ENCODE measurements around the gene SBF2. TPM values are rescaled to one million over a fixed set of nuclear protein-coding genes. Genes with fewer than 3 reads are reported as not detected.
A peak's percentile ranks its signal among the peaks of the same experiment; 100 is the strongest.

SBF2 gene
- total RNA-seq: 10 to 100 TPM; 20.5 to 32.2 (median 23.3) TPM
- 10.8 TPM for polyA plus RNA-seq
- long read RNA-seq, donor 1, partial matches to known transcripts: 4 of 11 reads
- long read RNA-seq, donor 1, other reads (novel, unspliced or antisense): 7 of 11 reads
- long read RNA-seq, donor 2, partial matches to known transcripts: 1 of 4 reads
- long read RNA-seq, donor 2, other reads (novel, unspliced or antisense): 3 of 4 reads
- long read RNA-seq, donor 3, full-length matches to known transcripts: 3 of 25 reads
- long read RNA-seq, donor 3, partial matches to known transcripts: 13 of 25 reads
- long read RNA-seq, donor 3, other reads (novel, unspliced or antisense): 9 of 25 reads
- long read RNA-seq, donor 4, full-length matches to known transcripts: 1 of 8 reads
- long read RNA-seq, donor 4, partial matches to known transcripts: 4 of 8 reads
- long read RNA-seq, donor 4, other reads (novel, unspliced or antisense): 3 of 8 reads

- DNase-seq: peak; percentile 88 to 96 (median 95)
- intact Hi-C loops (cut with DNase I): no loop called here
- peak; percentile 89 to 94 for ATAC-seq
- H3K27ac ChIP-seq (ENCODE audit: low read length): peak within 1 kb of the TSS; percentile 95
- no peaks in the 10 kb centered on the region for H3K9me3 ChIP-seq (ENCODE audit: control insufficient read depth, low read length)
- peak within 1 kb of the TSS; percentile 95 for H3K4me3 ChIP-seq (ENCODE audit: low read length)
- no peaks in the 10 kb centered on the region for H3K4me1 ChIP-seq (ENCODE audit: control insufficient read depth, insufficient read depth, low read length)
- WGBS: under 1% methylated on average over 81 of the region's 81 CpGs
- no peaks in the 10 kb centered on the region for H3K27me3 ChIP-seq (ENCODE audit: control insufficient read depth, insufficient read depth)
Measured at GRCh38 chr11:10293423-10294289, at the start of gene SBF2. Gene SBF2 (minus strand): TSS chr11:10294219. CDS start chr11:10294069, 150 bp downstream.

- H3K9me3 ChIP-seq (ENCODE audit: control insufficient read depth, low read length): no peaks in the 10 kb centered on the region
- H3K4me3 ChIP-seq (ENCODE audit: low read length): no peak overlapping the region
- H3K4me1 ChIP-seq (ENCODE audit: control insufficient read depth, insufficient read depth, low read length): peaks cover 2% of the 10 kb centered on the region
- intact Hi-C loops (cut with DNase I): no loop called here
- no peak for ATAC-seq
- DNase-seq: no peak
- H3K27ac ChIP-seq (ENCODE audit: low read length): no peak overlapping the region
- H3K27me3 ChIP-seq (ENCODE audit: control insufficient read depth, insufficient read depth): no peaks in the 10 kb centered on the region
Measured at GRCh38 chr11:10338287-10338686, 44.3 kb upstream of the SBF2 start.

GRCh38 chr11:10333490-10333889, 39.5 kb upstream of the SBF2 start:
- no peak for ATAC-seq
- 48% methylated on average over 1 of the region's 1 CpG for WGBS
- H3K4me1 ChIP-seq (ENCODE audit: control insufficient read depth, insufficient read depth, low read length): peaks cover 5% of the 10 kb centered on the region
- no peaks in the 10 kb centered on the region for H3K27me3 ChIP-seq (ENCODE audit: control insufficient read depth, insufficient read depth)
- intact Hi-C loops (cut with DNase I): no loop called here
- H3K9me3 ChIP-seq (ENCODE audit: control insufficient read depth, low read length): no peaks in the 10 kb centered on the region
- DNase-seq: no peak
- no peak overlapping the region for H3K4me3 ChIP-seq (ENCODE audit: low read length)
- H3K27ac ChIP-seq (ENCODE audit: low read length): no peak overlapping the region

- ATAC-seq: no peak
- H3K27me3 ChIP-seq (ENCODE audit: control insufficient read depth, insufficient read depth): no peaks in the 10 kb centered on the region
- intact Hi-C loops (cut with DNase I): no loop called here
- peaks cover 15% of the 10 kb centered on the region for H3K4me1 ChIP-seq (ENCODE audit: control insufficient read depth, insufficient read depth, low read length)
- H3K4me3 ChIP-seq (ENCODE audit: low read length): no peak overlapping the region
- DNase-seq: no peak
- no peak overlapping the region for H3K27ac ChIP-seq (ENCODE audit: low read length)
- no peaks in the 10 kb centered on the region for H3K9me3 ChIP-seq (ENCODE audit: control insufficient read depth, low read length)
- WGBS: 89% methylated on average over 6 of the region's 6 CpGs
Measured at GRCh38 chr11:10331548-10332289, 37.7 kb upstream of the SBF2 start.

GRCh38 chr11:10329935-10330334, 35.9 kb upstream of the SBF2 start:
- WGBS: 66% methylated on average over 2 of the region's 2 CpGs
- no peak overlapping the region for H3K4me3 ChIP-seq (ENCODE audit: low read length)
- intact Hi-C loops (cut with DNase I): no loop called here
- peaks cover 26% of the 10 kb centered on the region for H3K4me1 ChIP-seq (ENCODE audit: control insufficient read depth, insufficient read depth, low read length)
- DNase-seq: no peak
- no peak overlapping the region for H3K27ac ChIP-seq (ENCODE audit: low read length)
- no peaks in the 10 kb centered on the region for H3K27me3 ChIP-seq (ENCODE audit: control insufficient read depth, insufficient read depth)
- no peaks in the 10 kb centered on the region for H3K9me3 ChIP-seq (ENCODE audit: control insufficient read depth, low read length)
- no peak for ATAC-seq

- ATAC-seq (no peak), DNase-seq (no peak)
- no peaks in the 10 kb centered on the region for H3K9me3 ChIP-seq (ENCODE audit: control insufficient read depth, low read length)
- H3K27me3 ChIP-seq (ENCODE audit: control insufficient read depth, insufficient read depth): no peaks in the 10 kb centered on the region
- H3K4me1 ChIP-seq (ENCODE audit: control insufficient read depth, insufficient read depth, low read length): peaks cover 26% of the 10 kb centered on the region
- H3K4me3 ChIP-seq (ENCODE audit: low read length): no peak overlapping the region
- H3K27ac ChIP-seq (ENCODE audit: low read length): no peak overlapping the region
- intact Hi-C loops (cut with DNase I): no loop called here
- WGBS: 97% methylated on average over 2 of the region's 2 CpGs
Measured at GRCh38 chr11:10329356-10329755, 35.3 kb upstream of the SBF2 start.

- DNase-seq: no peak
- peaks cover 24% of the 10 kb centered on the region for H3K4me1 ChIP-seq (ENCODE audit: control insufficient read depth, insufficient read depth, low read length)
Measured at GRCh38 chr11:10328314-10329098, 34.5 kb upstream of the SBF2 start.

GRCh38 chr11:10327254-10327653, 33.2 kb upstream of the SBF2 start:
- peak overlapping the region; percentile 87 for H3K27ac ChIP-seq (ENCODE audit: low read length)
- H3K9me3 ChIP-seq (ENCODE audit: control insufficient read depth, low read length): no peaks in the 10 kb centered on the region
- no peaks in the 10 kb centered on the region for H3K27me3 ChIP-seq (ENCODE audit: control insufficient read depth, insufficient read depth)
- DNase-seq: no peak
- peaks cover 24% of the 10 kb centered on the region for H3K4me1 ChIP-seq (ENCODE audit: control insufficient read depth, insufficient read depth, low read length)
- ATAC-seq: peak; percentile 58 to 69
- no peak overlapping the region for H3K4me3 ChIP-seq (ENCODE audit: low read length)
- intact Hi-C loops (cut with DNase I): no loop called here

More at GRCh38 chr11:10328314-10329098, 34.5 kb upstream of the SBF2 start:
- Histone ChIP-seq H3K27ac (ENCODE audit: low read length) (peak overlapping the region; percentile 57), H3K27me3 (ENCODE audit: control insufficient read depth, insufficient read depth) (no peaks in the 10 kb centered on the region), H3K4me3 (ENCODE audit: low read length) (no peak overlapping the region), H3K9me3 (ENCODE audit: control insufficient read depth, low read length) (no peaks in the 10 kb centered on the region)
- 42% methylated on average over 3 of the region's 3 CpGs for WGBS
- intact Hi-C loops (cut with DNase I): no loop called here
- ATAC-seq: peak; percentile 34 to 41

GRCh38 chr11:10326012-10326964, 32.3 kb upstream of the SBF2 start:
- intact Hi-C loops (cut with DNase I): no loop called here
- Histone ChIP-seq H3K27ac (ENCODE audit: low read length) (peak overlapping the region; percentile 87), H3K4me3 (ENCODE audit: low read length) (no peak overlapping the region), H3K4me1 (ENCODE audit: control insufficient read depth, insufficient read depth, low read length) (peaks cover 24% of the 10 kb centered on the region), H3K27me3 (ENCODE audit: control insufficient read depth, insufficient read depth) (no peaks in the 10 kb centered on the region), H3K9me3 (ENCODE audit: control insufficient read depth, low read length) (no peaks in the 10 kb centered on the region)
- ATAC-seq: peak; percentile 34 to 53
- WGBS: 35% methylated on average over 2 of the region's 2 CpGs
- DNase-seq: peak; percentile 18 to 79 (median 68)

Measured in right cardiac atrium (tissue), 5 donors.